ENCODE data around the gene TCFL5. TPM values are rescaled to one million over a fixed set of nuclear protein-coding genes. Genes with fewer than 3 reads are reported as not detected.

TCFL5 gene
- total RNA-seq, 1 donor from 2014 or later = 11.5 TPM

DNA sequence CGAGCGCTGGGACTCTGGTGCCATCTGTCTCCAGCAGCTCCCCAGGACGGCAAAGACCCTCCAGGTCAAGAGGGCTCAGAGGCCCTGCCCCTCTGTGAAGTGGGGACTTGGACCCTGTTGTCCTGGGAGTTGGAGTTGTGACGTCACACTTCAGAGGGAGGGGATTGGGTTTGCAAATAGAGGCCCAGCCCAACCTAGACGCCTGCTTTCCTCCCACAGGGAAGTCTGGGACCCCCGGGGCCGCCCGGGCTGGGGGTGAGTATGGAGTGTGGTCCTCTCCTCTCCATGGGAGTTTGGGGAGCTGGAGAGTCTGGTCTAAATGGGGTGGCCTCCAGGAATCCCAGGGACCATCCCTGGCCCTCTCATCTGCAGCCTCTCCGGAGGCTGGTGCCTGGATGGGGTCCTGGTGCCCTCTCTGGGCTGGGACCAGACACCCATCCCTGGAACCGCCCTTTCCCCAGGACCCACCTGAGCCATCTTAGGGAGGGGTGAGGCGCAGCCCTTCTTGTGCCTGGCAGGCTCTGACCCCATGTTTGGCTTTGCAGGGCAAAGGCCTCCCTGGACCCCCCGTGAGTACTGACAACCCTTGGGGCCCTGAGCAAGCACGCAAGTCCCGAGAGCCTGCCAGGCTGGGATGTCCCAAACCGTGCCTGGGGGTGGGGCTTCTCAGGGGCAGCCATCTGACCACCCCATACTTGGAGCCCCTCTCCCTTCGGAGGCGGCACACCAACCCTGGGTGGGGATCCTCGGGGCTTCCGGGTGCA, 40.5 kb downstream of the TCFL5 start:
- Histone ChIP-seq H3K36me3 (no peaks in the 10 kb centered on the region), H3K4me1 (peaks cover 55% of the 10 kb centered on the region), H3K27me3 (peaks cover 13% of the 10 kb centered on the region), H3K27ac (no peak overlapping the region), H3K9me3 (no peaks in the 10 kb centered on the region), H3K4me3 (no peak overlapping the region)
- no peak for DNase-seq (ENCODE audit: extremely low spot score in 2 of 2)
- intact Hi-C loops (cut with DNase I) = no loop called here
- TF ChIP-seq, protein P1, sequence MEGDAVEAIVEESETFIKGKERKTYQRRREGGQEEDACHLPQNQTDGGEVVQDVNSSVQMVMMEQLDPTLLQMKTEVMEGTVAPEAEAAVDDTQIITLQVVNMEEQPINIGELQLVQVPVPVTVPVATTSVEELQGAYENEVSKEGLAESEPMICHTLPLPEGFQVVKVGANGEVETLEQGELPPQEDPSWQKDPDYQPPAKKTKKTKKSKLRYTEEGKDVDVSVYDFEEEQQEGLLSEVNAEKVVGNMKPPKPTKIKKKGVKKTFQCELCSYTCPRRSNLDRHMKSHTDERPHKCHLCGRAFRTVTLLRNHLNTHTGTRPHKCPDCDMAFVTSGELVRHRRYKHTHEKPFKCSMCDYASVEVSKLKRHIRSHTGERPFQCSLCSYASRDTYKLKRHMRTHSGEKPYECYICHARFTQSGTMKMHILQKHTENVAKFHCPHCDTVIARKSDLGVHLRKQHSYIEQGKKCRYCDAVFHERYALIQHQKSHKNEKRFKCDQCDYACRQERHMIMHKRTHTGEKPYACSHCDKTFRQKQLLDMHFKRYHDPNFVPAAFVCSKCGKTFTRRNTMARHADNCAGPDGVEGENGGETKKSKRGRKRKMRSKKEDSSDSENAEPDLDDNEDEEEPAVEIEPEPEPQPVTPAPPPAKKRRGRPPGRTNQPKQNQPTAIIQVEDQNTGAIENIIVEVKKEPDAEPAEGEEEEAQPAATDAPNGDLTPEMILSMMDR (IDR thresholded peaks at IDR 0.05) = no peak
- TF ChIP-seq POLR2A (IDR thresholded peaks at IDR 0.05) = no peak
- no peak for TF ChIP-seq POLR2AphosphoS5 (IDR thresholded peaks at IDR 0.05; ENCODE audit: insufficient read depth in 1 of 2, low read depth in 1 of 2)

DNA sequence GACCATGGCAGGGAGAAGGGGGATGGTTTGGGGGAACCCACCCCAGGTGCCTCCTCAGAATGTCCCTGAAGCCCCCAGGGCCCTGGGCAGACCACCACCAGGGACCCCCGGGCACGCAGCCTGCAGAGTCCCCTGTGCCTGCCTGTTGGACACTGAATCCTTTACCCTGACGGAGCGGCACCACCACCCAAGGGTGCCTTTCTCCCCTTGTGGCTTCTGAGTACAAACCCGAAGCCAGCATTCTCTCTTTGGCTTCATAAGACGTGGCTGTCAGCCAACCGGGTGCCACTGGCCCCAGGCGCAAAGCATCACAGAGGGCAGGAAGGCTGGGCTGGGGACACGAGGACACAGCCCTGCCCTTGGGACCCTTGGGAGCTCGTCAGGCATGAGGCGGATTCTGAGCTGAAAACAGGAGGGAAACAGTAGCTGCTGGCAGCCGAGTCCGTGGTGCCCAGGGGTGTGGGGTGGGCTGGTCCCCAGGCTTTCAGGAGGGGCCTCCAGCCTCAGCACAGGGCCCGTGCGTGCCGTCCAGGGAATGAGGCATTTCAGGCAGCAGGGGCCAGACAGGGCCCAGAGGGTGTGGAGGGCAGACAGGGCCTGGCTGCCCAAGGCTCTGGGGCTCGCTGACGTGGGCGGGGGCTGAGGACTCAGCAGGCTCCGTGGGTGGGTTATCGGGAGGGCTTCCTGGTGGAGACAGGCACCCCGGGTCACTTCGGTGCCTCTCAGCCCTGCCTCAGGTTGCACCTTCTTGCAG, 41.2 kb downstream of the TCFL5 start:
- H3K27ac ChIP-seq = no peak overlapping the region
- H3K9me3 ChIP-seq = no peaks in the 10 kb centered on the region
- peaks cover 13% of the 10 kb centered on the region for H3K27me3 ChIP-seq
- DNase-seq (ENCODE audit: extremely low spot score in 2 of 2) = no peak
- intact Hi-C loops (cut with DNase I) = no loop called here
- TF ChIP-seq POLR2A (IDR thresholded peaks at IDR 0.05) = no peak
- TF ChIP-seq POLR2AphosphoS5 (IDR thresholded peaks at IDR 0.05; ENCODE audit: insufficient read depth in 1 of 2, low read depth in 1 of 2) = no peak
- TF ChIP-seq, protein P1 (IDR thresholded peaks at IDR 0.05) = no peak
- H3K4me1 ChIP-seq = peaks cover 63% of the 10 kb centered on the region
- H3K36me3 ChIP-seq = no peaks in the 10 kb centered on the region
- no peak overlapping the region for H3K4me3 ChIP-seq

DNA sequence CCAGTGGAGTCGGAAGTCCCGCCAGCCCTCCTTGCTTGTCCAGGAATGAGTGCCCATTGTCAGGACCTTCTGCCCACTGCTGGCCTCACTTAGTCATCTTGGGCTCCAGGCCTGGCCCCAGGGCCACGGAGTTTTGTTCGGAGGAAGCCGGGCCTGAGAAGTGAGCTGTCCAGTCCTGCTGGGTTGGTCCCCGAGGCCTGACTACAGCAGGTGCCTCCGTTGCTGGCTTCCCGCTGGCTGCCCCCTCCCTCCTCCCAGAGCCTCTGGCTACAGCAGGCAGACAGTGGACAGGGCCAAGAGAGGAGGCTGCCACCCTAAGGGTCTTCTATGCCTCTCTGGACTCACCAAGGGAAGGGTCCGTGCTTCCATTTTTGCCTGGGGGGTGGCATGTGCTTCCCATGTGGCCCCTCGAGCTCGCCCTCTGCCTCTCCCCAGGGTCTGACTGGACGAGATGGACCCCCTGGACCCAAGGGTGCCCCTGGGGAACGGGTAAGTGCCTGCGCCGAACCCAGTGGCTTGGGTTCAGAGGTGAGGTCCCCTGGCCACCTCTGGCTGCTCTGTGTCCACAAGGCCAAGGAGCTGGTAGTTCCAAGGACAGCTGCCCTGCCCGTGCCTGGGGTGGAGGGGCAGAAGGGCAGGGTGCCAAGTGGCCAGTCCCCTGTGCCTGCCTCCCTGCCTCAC, 42.0 kb downstream of the TCFL5 start:
- H3K4me1 ChIP-seq = peaks cover 62% of the 10 kb centered on the region
- DNase-seq (ENCODE audit: extremely low spot score in 2 of 2) = no peak
- H3K4me3 ChIP-seq = no peak overlapping the region
- intact Hi-C loops (cut with DNase I) = loop anchor here (10.0 kb wide), 1 partner anchor 405 kb away; no protein-coding TSS in a partner anchor
- TF ChIP-seq POLR2AphosphoS5 (IDR thresholded peaks at IDR 0.05; ENCODE audit: insufficient read depth in 1 of 2, low read depth in 1 of 2) = no peak
- H3K9me3 ChIP-seq = no peaks in the 10 kb centered on the region
- H3K36me3 ChIP-seq = no peaks in the 10 kb centered on the region
- no peak overlapping the region for H3K27ac ChIP-seq
- H3K27me3 ChIP-seq = peaks cover 13% of the 10 kb centered on the region

DNA sequence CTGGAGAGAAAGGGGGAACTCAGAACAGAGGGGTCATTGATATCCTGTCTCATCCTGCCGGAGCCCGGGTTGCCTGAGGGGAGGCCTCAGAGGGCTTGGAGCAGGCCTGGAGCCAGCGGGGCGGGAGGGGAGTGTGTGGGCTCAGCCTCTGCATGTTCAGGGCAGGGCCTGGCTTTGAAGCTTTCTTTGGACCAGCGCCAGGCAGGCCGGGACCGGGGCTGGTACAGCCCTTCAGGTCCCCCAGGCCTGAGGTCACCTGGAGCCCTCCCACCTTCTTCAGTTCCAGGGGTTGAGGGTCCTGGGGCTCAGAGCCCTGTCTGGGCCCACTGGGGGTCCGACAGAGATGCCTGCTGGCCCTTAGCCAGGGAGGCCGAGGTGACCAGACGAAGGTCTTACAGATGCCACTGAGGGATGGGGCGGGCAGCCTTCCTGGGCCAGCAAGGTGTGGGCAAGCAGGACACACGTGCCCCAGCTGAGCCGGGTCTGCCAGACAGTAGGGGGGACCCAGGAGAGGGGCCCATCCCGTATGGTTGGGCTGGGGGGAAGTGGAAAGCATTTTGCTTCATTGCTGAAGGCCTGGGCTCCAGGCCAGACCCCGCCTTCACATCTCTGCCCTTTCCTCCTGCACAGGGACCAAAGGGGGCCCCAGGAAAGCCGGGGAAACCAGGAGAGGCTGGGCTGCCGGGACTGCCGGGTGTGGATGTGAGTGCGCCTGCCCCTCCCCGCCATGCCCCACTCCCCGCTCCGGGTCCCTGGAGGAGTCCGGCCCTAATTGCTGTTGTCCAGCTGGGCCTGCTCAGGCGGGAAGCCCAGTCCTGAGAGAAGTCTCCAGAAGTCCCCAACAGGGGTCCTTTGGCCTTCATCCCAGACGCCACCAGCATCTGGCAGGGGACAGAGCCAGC, 42.8 kb downstream of the TCFL5 start:
- no peak for DNase-seq (ENCODE audit: extremely low spot score in 2 of 2)
- Histone ChIP-seq H3K4me3 (no peak overlapping the region), H3K36me3 (no peaks in the 10 kb centered on the region), H3K9me3 (no peaks in the 10 kb centered on the region), H3K27me3 (peaks cover 13% of the 10 kb centered on the region), H3K4me1 (peaks cover 54% of the 10 kb centered on the region), H3K27ac (no peak overlapping the region)
- TF ChIP-seq, protein P1 (IDR thresholded peaks at IDR 0.05) = no peak
- TF ChIP-seq POLR2AphosphoS5 (IDR thresholded peaks at IDR 0.05; ENCODE audit: insufficient read depth in 1 of 2, low read depth in 1 of 2) = peak in 1 of 2 donors; percentile 15
- intact Hi-C loops (cut with DNase I) = loop anchor here (10.0 kb wide), 1 partner anchor 404 kb away; no protein-coding TSS in a partner anchor

Measured in vagina (tissue), 2 donors.